Progenitor cell of endocrine pancreas (in vitro differentiated cells): ENCODE measurements around the gene PSMD3. TPM values are rescaled to one million over a fixed set of nuclear protein-coding genes. Genes with fewer than 3 reads are reported as not detected.

Experiments used
- DNase-seq: peaks from one replicate; pipeline ENCODE4 v3.0.0; 2021; ENCODE audit warnings: low spot score; ENCODE audit not compliant: unreplicated experiment
- H3K27ac Mint-ChIP-seq: 2 replicates; pipeline ENCODE4 v1.8.0; 2021; ENCODE audit warnings: mild to moderate bottlenecking, moderate library complexity, mixed read lengths
- H3K27me3 Mint-ChIP-seq: 2 replicates; pipeline ENCODE4 v1.8.0; 2021; ENCODE audit warnings: mixed read lengths
- H3K36me3 Mint-ChIP-seq: 2 replicates; pipeline ENCODE4 v1.8.0; 2022; ENCODE audit warnings: mixed read lengths; ENCODE audit not compliant: insufficient read depth
- H3K4me1 Mint-ChIP-seq: 2 replicates; pipeline ENCODE4 v1.8.0; 2021; ENCODE audit warnings: low read depth, mixed read lengths
- H3K4me3 Mint-ChIP-seq: 2 replicates; pipeline ENCODE4 v1.8.0; 2021; ENCODE audit warnings: low read depth, mild to moderate bottlenecking, moderate library complexity, mixed read lengths
- H3K9me3 Mint-ChIP-seq: 2 replicates; pipeline ENCODE4 v1.8.0; 2021; ENCODE audit warnings: low read depth, mixed read lengths
- total RNA-seq: library from RNA; stranded (reverse); gene quantifications from 2 replicates; pipeline ENCODE4 v1.2.1, GENCODE V29; 2021
- TF ChIP-seq, protein P1 (sequence below): fragments of 200-600 bp; sonication (generic); IDR thresholded peaks from one replicate; pipeline ENCODE4 v1.5.0; 2021; ENCODE audit warnings: antibody characterized with exemption, mild to moderate bottlenecking; ENCODE audit not compliant: unreplicated experiment

PSMD3 gene
- total RNA-seq, 1 donor from 2014 or later: 117 TPM

DNA sequence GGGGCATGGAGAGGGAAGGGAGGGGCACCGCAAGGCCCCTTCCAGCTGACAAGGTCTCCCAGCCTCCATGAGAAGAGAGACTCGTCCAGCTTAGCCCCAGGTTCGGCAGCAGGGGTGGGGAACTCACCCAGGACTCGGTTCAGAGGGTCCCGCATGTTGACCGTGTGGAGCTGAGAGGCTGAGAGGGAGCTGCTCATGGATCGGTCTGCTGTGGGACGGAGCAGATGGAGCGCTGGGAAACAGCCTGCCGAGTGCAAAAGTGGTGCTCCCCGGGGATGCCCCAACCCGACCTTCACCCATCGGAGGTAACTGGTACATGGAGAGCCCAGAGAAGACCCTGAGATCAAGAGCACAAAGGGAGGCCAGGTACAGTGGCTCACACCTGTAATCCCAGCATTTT lies 39.5 kb downstream of the PSMD3 start:
- Mint-ChIP-seq H3K4me3 (no peak overlapping the region), H3K9me3 (no peaks in the 10 kb centered on the region), H3K36me3 (peaks cover 12% of the 10 kb centered on the region), H3K4me1 (no peaks in the 10 kb centered on the region), H3K27me3 (no peaks in the 10 kb centered on the region), H3K27ac (no peak overlapping the region)
- TF ChIP-seq, protein P1, sequence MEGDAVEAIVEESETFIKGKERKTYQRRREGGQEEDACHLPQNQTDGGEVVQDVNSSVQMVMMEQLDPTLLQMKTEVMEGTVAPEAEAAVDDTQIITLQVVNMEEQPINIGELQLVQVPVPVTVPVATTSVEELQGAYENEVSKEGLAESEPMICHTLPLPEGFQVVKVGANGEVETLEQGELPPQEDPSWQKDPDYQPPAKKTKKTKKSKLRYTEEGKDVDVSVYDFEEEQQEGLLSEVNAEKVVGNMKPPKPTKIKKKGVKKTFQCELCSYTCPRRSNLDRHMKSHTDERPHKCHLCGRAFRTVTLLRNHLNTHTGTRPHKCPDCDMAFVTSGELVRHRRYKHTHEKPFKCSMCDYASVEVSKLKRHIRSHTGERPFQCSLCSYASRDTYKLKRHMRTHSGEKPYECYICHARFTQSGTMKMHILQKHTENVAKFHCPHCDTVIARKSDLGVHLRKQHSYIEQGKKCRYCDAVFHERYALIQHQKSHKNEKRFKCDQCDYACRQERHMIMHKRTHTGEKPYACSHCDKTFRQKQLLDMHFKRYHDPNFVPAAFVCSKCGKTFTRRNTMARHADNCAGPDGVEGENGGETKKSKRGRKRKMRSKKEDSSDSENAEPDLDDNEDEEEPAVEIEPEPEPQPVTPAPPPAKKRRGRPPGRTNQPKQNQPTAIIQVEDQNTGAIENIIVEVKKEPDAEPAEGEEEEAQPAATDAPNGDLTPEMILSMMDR: no peak
- DNase-seq: no peak

DNA sequence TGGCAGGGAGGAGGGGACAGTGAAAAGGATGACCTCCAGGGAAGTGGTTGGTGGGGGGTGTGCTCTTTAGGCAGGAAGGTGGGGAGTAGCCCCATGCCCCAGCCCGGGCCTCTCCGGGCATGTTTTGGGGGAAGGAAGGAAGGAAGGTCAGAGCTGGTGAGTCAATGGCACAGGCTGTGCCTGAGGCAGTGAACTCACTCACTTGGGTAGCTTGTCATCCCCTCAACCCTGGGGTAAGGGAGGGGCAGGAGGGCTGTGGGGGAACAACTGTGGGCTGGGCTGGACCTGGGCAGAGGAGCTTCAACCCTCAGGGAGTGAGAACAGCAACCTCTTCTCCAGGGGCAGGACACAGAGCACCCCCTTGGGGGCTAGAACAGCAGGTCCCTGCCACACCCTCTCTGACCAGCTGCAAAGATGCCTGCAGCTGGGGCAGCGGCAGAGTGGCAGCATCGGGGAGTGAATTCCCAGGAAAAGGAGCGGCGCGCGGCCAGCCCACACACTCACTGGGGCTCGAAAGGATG lies 40.9 kb downstream of the PSMD3 start:
- TF ChIP-seq, protein P1: no peak
- no peak for DNase-seq
- Mint-ChIP-seq H3K9me3 (no peaks in the 10 kb centered on the region), H3K4me1 (no peaks in the 10 kb centered on the region), H3K27me3 (no peaks in the 10 kb centered on the region), H3K36me3 (peaks cover 16% of the 10 kb centered on the region), H3K4me3 (no peak overlapping the region), H3K27ac (no peak overlapping the region)

DNA sequence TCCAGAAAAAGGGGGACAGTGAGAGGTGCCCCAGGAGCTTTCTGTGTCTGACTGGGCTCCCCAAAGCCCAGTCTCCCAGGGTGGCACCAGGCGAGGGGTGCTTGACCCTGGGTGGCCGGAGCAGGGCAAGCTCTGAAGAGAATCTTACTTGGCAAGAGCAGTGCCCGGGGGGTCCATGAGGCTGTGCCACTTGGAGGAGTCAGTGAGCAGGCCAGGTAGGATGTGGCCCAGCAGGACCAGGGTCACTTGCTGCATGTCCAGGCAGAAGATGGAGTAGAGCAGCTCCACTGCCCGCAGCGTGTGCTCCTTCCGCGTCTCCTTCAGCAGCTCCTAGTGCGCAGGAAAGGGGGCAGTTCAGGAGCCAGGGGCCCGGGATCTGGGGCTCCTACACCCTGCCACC lies 41.9 kb downstream of the PSMD3 start:
- no peak overlapping the region for H3K4me3 Mint-ChIP-seq
- no peaks in the 10 kb centered on the region for H3K4me1 Mint-ChIP-seq
- no peaks in the 10 kb centered on the region for H3K27me3 Mint-ChIP-seq
- H3K27ac Mint-ChIP-seq: no peak overlapping the region
- no peaks in the 10 kb centered on the region for H3K9me3 Mint-ChIP-seq
- TF ChIP-seq, protein P1: no peak
- peaks cover 16% of the 10 kb centered on the region for H3K36me3 Mint-ChIP-seq
- no peak for DNase-seq

DNA sequence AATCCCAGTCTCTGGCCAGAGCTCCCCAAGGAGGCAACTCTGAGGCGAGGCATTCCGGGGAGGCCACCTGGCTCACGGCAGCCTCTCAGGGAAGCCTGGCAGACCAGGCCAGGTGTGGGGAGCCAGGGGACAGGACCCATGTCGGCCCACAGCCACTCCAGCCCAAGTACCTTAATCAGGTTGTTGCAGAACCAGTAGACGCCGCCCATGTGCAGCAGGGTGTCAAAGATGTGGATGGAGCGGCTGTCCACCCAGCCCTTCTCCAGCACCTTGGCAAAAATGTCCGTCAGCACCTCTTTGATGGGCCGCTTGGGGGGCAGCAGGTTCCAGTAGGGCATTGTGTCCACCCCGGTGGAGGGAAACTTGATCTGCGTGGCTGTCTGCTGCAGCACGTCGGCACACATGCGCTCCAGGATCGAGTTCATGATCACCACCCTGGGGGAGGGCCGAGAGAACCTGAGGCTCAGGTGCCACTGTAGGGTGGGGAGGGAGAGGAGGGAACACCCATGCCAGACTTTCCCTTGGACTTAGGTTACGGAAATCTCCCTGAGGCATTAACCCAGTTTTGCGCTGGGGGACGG lies 42.4 kb downstream of the PSMD3 start:
- TF ChIP-seq, protein P1: no peak
- no peak overlapping the region for H3K4me3 Mint-ChIP-seq
- no peak for DNase-seq
- no peaks in the 10 kb centered on the region for H3K9me3 Mint-ChIP-seq
- H3K4me1 Mint-ChIP-seq: no peaks in the 10 kb centered on the region
- peaks cover 16% of the 10 kb centered on the region for H3K36me3 Mint-ChIP-seq
- H3K27ac Mint-ChIP-seq: no peak overlapping the region
- no peaks in the 10 kb centered on the region for H3K27me3 Mint-ChIP-seq

DNA sequence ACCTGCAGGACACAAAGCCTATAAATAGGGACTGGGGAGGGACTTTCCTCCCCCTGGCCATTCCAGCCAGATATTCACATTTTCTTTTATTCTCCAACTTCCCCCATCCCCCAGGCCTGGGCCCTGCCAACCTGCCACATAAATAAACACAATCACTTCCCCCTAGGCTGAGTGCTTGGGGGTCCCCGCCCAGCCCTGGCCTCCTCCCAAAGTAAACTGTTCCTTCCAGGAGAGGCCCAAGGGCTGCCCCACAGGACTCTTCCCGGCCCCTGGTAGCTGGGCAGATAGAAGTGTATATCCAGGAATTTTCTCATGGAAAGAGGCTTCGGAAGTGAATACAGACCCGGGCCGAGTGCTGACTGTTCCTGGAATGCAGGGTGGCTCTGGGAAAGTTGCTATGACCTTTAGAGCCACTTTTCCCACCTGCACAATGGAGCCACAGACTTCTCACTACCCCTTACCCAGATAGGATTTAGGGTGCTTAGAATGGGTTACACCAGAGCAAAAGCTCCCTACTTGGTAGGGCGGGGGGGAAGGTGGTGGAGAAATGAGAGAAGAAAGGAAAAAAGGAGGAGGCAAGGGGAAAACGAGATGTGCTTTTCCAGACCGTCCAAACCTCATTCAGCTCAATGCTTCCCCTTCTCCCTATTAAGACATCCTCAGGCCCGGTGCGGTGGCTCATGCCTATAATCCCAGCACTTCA lies 43.1 kb downstream of the PSMD3 start:
- H3K27me3 Mint-ChIP-seq: no peaks in the 10 kb centered on the region
- H3K4me3 Mint-ChIP-seq: no peak overlapping the region
- H3K27ac Mint-ChIP-seq: peak overlapping the region; percentile 49
- no peaks in the 10 kb centered on the region for H3K9me3 Mint-ChIP-seq
- no peaks in the 10 kb centered on the region for H3K4me1 Mint-ChIP-seq
- peaks cover 18% of the 10 kb centered on the region for H3K36me3 Mint-ChIP-seq
- no peak for DNase-seq
- TF ChIP-seq, protein P1: no peak
